ENCODE data around the gene ZNRF3.
A peak's percentile ranks its signal among the peaks of the same experiment; 100 is the strongest.

The ZNRF3 gene

GRCh38 chr22:28855355-28856094 lies 27.8 kb upstream of the ZNRF3 start:
- peak; percentile 86 for TF ChIP-seq CTCF (IDR thresholded peaks at IDR 0.05)

- TF ChIP-seq CTCF (IDR thresholded peaks at IDR 0.05): no peak
These were observed 27.3 kb upstream of the ZNRF3 start for GRCh38 chr22:28856095-28856455.

GRCh38 chr22:28857288-28857687 lies 26.1 kb upstream of the ZNRF3 start:
- TF ChIP-seq CTCF (IDR thresholded peaks at IDR 0.05): no peak

- TF ChIP-seq CTCF (IDR thresholded peaks at IDR 0.05): no peak
These were observed 18.3 kb upstream of the ZNRF3 start for GRCh38 chr22:28864878-28865596.

GRCh38 chr22:28867191-28867590 lies 16.2 kb upstream of the ZNRF3 start:
- no peak for TF ChIP-seq CTCF (IDR thresholded peaks at IDR 0.05)

GRCh38 chr22:28869736-28870135 lies 13.6 kb upstream of the ZNRF3 start:
- TF ChIP-seq CTCF (IDR thresholded peaks at IDR 0.05): no peak

GRCh38 chr22:28873183-28873963 lies 10.0 kb upstream of the ZNRF3 start:
- TF ChIP-seq CTCF (IDR thresholded peaks at IDR 0.05): no peak
